ENCODE data around the gene NOX4.
A peak's percentile ranks its signal among the peaks of the same experiment; 100 is the strongest.

The NOX4 gene

GRCh38 chr11:89443361-89444322, 47.5 kb downstream of the NOX4 start:
- WGBS: 89% methylated on average over 4 of the region's 5 CpGs
- Histone ChIP-seq H4K8ac (ENCODE audit: low read length) (no peak overlapping the region), H2AFZ (ENCODE audit: low read depth, low read length) (no peak overlapping the region), H3K4me3 (ENCODE audit: insufficient read depth in 1 of 2, low read depth in 1 of 2, low read length in 2 of 2) (no peak overlapping the region), H3K9ac (ENCODE audit: low read length) (no peak overlapping the region), H2AK5ac (ENCODE audit: low read length, severe bottlenecking) (no peak overlapping the region), H2BK12ac (ENCODE audit: low read length in 2 of 2) (no peak overlapping the region), H2BK120ac (ENCODE audit: low read depth, low read length) (no peak overlapping the region), H3K4ac (ENCODE audit: low read depth in 1 of 2, low read length in 2 of 2) (no peak overlapping the region), H3K4me2 (ENCODE audit: low read length, poor library complexity, severe bottlenecking) (no peak overlapping the region), H3K18ac (ENCODE audit: low read depth in 1 of 2, low read length in 2 of 2) (no peak overlapping the region), H4K91ac (ENCODE audit: low read length) (no peak overlapping the region), H3K27ac (ENCODE audit: low read length, poor library complexity, severe bottlenecking) (no peak overlapping the region), H2BK15ac (ENCODE audit: low read depth, poor library complexity, severe bottlenecking) (no peak overlapping the region), H3K79me1 (replicated peaks; ENCODE audit: low read length, poor library complexity, severe bottlenecking) (peaks cover 5% of the 10 kb centered on the region), H3K9me3 (ENCODE audit: control insufficient read depth, low read length) (no peaks in the 10 kb centered on the region), H3K36me3 (ENCODE audit: control insufficient read depth in 1 of 2, insufficient read depth in 2 of 2, low read depth in 1 of 2, low read length in 2 of 2) (peaks cover 0 to 3% of the 10 kb centered on the region in 2 experiments), H3K14ac (ENCODE audit: low read length in 2 of 2) (no peak overlapping the region), H3K23ac (ENCODE audit: low read length in 2 of 2) (no peak overlapping the region), H2BK5ac (ENCODE audit: low read depth, low read length, poor library complexity, severe bottlenecking) (no peak overlapping the region), H3K27me3 (ENCODE audit: control insufficient read depth in 1 of 2, insufficient read depth in 1 of 2, low read length in 2 of 2) (no peaks in the 10 kb centered on the region), H3K4me1 (ENCODE audit: control insufficient read depth, insufficient read depth, low read depth, low read length) (peaks cover 3% of the 10 kb centered on the region)
- no peak for DNase-seq

- Histone ChIP-seq H3K27ac (ENCODE audit: low read length, poor library complexity, severe bottlenecking) (no peak overlapping the region), H3K9me3 (ENCODE audit: control insufficient read depth, low read length) (no peaks in the 10 kb centered on the region), H4K91ac (ENCODE audit: low read length) (no peak overlapping the region), H2BK15ac (ENCODE audit: low read depth, poor library complexity, severe bottlenecking) (no peak overlapping the region), H4K8ac (ENCODE audit: low read length) (no peak overlapping the region), H3K23ac (ENCODE audit: low read length in 2 of 2) (no peak overlapping the region), H3K27me3 (ENCODE audit: control insufficient read depth in 1 of 2, insufficient read depth in 1 of 2, low read length in 2 of 2) (no peaks in the 10 kb centered on the region), H2BK5ac (ENCODE audit: low read depth, low read length, poor library complexity, severe bottlenecking) (no peak overlapping the region), H3K4me1 (ENCODE audit: control insufficient read depth, insufficient read depth, low read depth, low read length) (peaks cover 3% of the 10 kb centered on the region), H3K14ac (ENCODE audit: low read length in 2 of 2) (no peak overlapping the region), H3K9ac (ENCODE audit: low read length) (no peak overlapping the region), H3K18ac (ENCODE audit: low read depth in 1 of 2, low read length in 2 of 2) (no peak overlapping the region), H2BK120ac (ENCODE audit: low read depth, low read length) (no peak overlapping the region), H2AK5ac (ENCODE audit: low read length, severe bottlenecking) (no peak overlapping the region), H3K36me3 (ENCODE audit: control insufficient read depth in 1 of 2, insufficient read depth in 2 of 2, low read depth in 1 of 2, low read length in 2 of 2) (no peaks in the 10 kb centered on the region), H3K4me3 (ENCODE audit: insufficient read depth in 1 of 2, low read depth in 1 of 2, low read length in 2 of 2) (no peak overlapping the region), H2BK12ac (ENCODE audit: low read length in 2 of 2) (no peak overlapping the region), H3K79me1 (replicated peaks; ENCODE audit: low read length, poor library complexity, severe bottlenecking) (peaks cover 5% of the 10 kb centered on the region), H2AFZ (ENCODE audit: low read depth, low read length) (no peak overlapping the region), H3K4ac (ENCODE audit: low read depth in 1 of 2, low read length in 2 of 2) (no peak overlapping the region), H3K4me2 (ENCODE audit: low read length, poor library complexity, severe bottlenecking) (no peak overlapping the region)
- no peak for DNase-seq
- WGBS: 100% methylated on average over 2 of the region's 2 CpGs
Measured at GRCh38 chr11:89442801-89443200, 48.4 kb downstream of the NOX4 start.

- no peak overlapping the region for H3K27ac ChIP-seq (ENCODE audit: low read length, poor library complexity, severe bottlenecking)
- no peak overlapping the region for H3K4me2 ChIP-seq (ENCODE audit: low read length, poor library complexity, severe bottlenecking)
- no peak overlapping the region for H3K18ac ChIP-seq (ENCODE audit: low read depth in 1 of 2, low read length in 2 of 2)
- no peak overlapping the region for H2BK15ac ChIP-seq (ENCODE audit: low read depth, poor library complexity, severe bottlenecking)
- no peaks in the 10 kb centered on the region for H3K36me3 ChIP-seq (ENCODE audit: control insufficient read depth in 1 of 2, insufficient read depth in 2 of 2, low read depth in 1 of 2, low read length in 2 of 2)
- no peak overlapping the region for H3K4me3 ChIP-seq (ENCODE audit: insufficient read depth in 1 of 2, low read depth in 1 of 2, low read length in 2 of 2)
- 100% methylated on average over 1 of the region's 1 CpG for WGBS
- no peak overlapping the region for H3K14ac ChIP-seq (ENCODE audit: low read length in 2 of 2)
- H3K9ac ChIP-seq (ENCODE audit: low read length): no peak overlapping the region
- no peak overlapping the region for H2BK120ac ChIP-seq (ENCODE audit: low read depth, low read length)
- no peak overlapping the region for H2BK12ac ChIP-seq (ENCODE audit: low read length in 2 of 2)
- no peaks in the 10 kb centered on the region for H3K27me3 ChIP-seq (ENCODE audit: control insufficient read depth in 1 of 2, insufficient read depth in 1 of 2, low read length in 2 of 2)
- H3K23ac ChIP-seq (ENCODE audit: low read length in 2 of 2): no peak overlapping the region
- no peak overlapping the region for H3K4ac ChIP-seq (ENCODE audit: low read depth in 1 of 2, low read length in 2 of 2)
- H3K9me3 ChIP-seq (ENCODE audit: control insufficient read depth, low read length): no peaks in the 10 kb centered on the region
- H3K79me1 ChIP-seq (replicated peaks; ENCODE audit: low read length, poor library complexity, severe bottlenecking): peaks cover 2% of the 10 kb centered on the region
- peaks cover 3% of the 10 kb centered on the region for H3K4me1 ChIP-seq (ENCODE audit: control insufficient read depth, insufficient read depth, low read depth, low read length)
- H2AFZ ChIP-seq (ENCODE audit: low read depth, low read length): no peak overlapping the region
- no peak overlapping the region for H4K8ac ChIP-seq (ENCODE audit: low read length)
- H4K91ac ChIP-seq (ENCODE audit: low read length): no peak overlapping the region
- no peak for DNase-seq
- no peak overlapping the region for H2BK5ac ChIP-seq (ENCODE audit: low read depth, low read length, poor library complexity, severe bottlenecking)
- H2AK5ac ChIP-seq (ENCODE audit: low read length, severe bottlenecking): no peak overlapping the region
Measured at GRCh38 chr11:89441606-89442005, 49.6 kb downstream of the NOX4 start.

GRCh38 chr11:89437317-89437716, 53.9 kb downstream of the NOX4 start:
- Histone ChIP-seq H3K4me3 (ENCODE audit: insufficient read depth in 1 of 2, low read depth in 1 of 2, low read length in 2 of 2) (no peak overlapping the region), H2AK5ac (ENCODE audit: low read length, severe bottlenecking) (no peak overlapping the region), H3K14ac (ENCODE audit: low read length in 2 of 2) (no peak overlapping the region), H3K27ac (ENCODE audit: low read length, poor library complexity, severe bottlenecking) (no peak overlapping the region), H3K23ac (ENCODE audit: low read length in 2 of 2) (no peak overlapping the region), H4K91ac (ENCODE audit: low read length) (no peak overlapping the region), H3K36me3 (ENCODE audit: control insufficient read depth in 1 of 2, insufficient read depth in 2 of 2, low read depth in 1 of 2, low read length in 2 of 2) (no peaks in the 10 kb centered on the region), H2BK15ac (ENCODE audit: low read depth, poor library complexity, severe bottlenecking) (no peak overlapping the region), H2BK5ac (ENCODE audit: low read depth, low read length, poor library complexity, severe bottlenecking) (no peak overlapping the region), H2BK120ac (ENCODE audit: low read depth, low read length) (no peak overlapping the region), H3K4me1 (ENCODE audit: control insufficient read depth, insufficient read depth, low read depth, low read length) (no peaks in the 10 kb centered on the region), H3K4ac (ENCODE audit: low read depth in 1 of 2, low read length in 2 of 2) (no peak overlapping the region), H3K27me3 (ENCODE audit: control insufficient read depth in 1 of 2, insufficient read depth in 1 of 2, low read length in 2 of 2) (no peaks in the 10 kb centered on the region), H3K79me1 (replicated peaks; ENCODE audit: low read length, poor library complexity, severe bottlenecking) (no peaks in the 10 kb centered on the region), H3K9ac (ENCODE audit: low read length) (no peak overlapping the region), H3K18ac (ENCODE audit: low read depth in 1 of 2, low read length in 2 of 2) (no peak overlapping the region), H3K4me2 (ENCODE audit: low read length, poor library complexity, severe bottlenecking) (no peak overlapping the region), H3K9me3 (ENCODE audit: control insufficient read depth, low read length) (no peaks in the 10 kb centered on the region), H2AFZ (ENCODE audit: low read depth, low read length) (no peak overlapping the region), H4K8ac (ENCODE audit: low read length) (no peak overlapping the region), H2BK12ac (ENCODE audit: low read length in 2 of 2) (peak overlapping the region in 1 of 2 experiments; percentile 3)
- DNase-seq: no peak
- 90% methylated on average over 1 of the region's 1 CpG for WGBS

Data from mesenchymal stem cell (in vitro differentiated cells and primary cell).